HepG2 (cell line): Measurements from ENCODE around the gene DIS3L2. TPM values are rescaled to one million over a fixed set of nuclear protein-coding genes. Genes with fewer than 3 reads are reported as not detected.

Experiments
- ATAC-seq: fragments of 200-7000 bp; cut with Tn5 transposase; 3 replicates; pipeline ENCODE4 v1.9.1; 2020; ENCODE audit warnings: mild to moderate bottlenecking, moderate library complexity
- BruUV-seq: library from RNA; stranded (reverse); fragments of 400-500 nt; replicated peaks from 2 replicates; lab custom pipeline; 2021; lab: Mats Ljungman, UMichigan
- CTCF ChIA-PET: fragments of 300-600 bp; formaldehyde crosslinking; extraction: SDS; loops from one replicate; lab custom pipeline; 2021; ENCODE audit warnings: low total read pairs, inconsistent platforms, low intra/inter-chr PET ratio; lab: Yijun Ruan, JAX
- POLR2A ChIA-PET: fragments of 350-600 bp; sonication (Branson Sonifier 250); formaldehyde crosslinking; loops from one replicate; lab custom pipeline; 2020; ENCODE audit warnings: antibody characterized with exemption, inconsistent platforms; lab: Yijun Ruan, JAX
- DNase-seq: peaks from one replicate; pipeline ENCODE4 v3.0.0-alpha.2; 2015; ENCODE audit warnings: low spot score
- FAIRE-seq: peaks from 3 replicates; lab custom pipeline; 2011; peaks lifted over from hg19 to GRCh38; lab: Jason Lieb, UNC
- H2AFZ ChIP-seq: one replicate; pipeline ENCODE4 v1.6.1; 2011; ENCODE audit warnings: low read length, inconsistent platforms
- H3K27ac ChIP-seq: fragments of 300-600 bp; 3 replicates; pipeline ENCODE4 v1.8.0; 2011; ENCODE audit warnings: mixed run types, mild to moderate bottlenecking, mixed read lengths, low read length, inconsistent platforms; ENCODE audit not compliant: insufficient read depth; ENCODE audit errors: extremely low read length
- H3K27me3 ChIP-seq, 2 experiments: fragments of 200-600 bp in 1 of 2; 2 replicates in 1 of 2; 3 replicates in 1 of 2; pipeline versions ENCODE4 v1.6.0 to v1.8.0; 2011; ENCODE audit warnings: low read length in 2 of 2, mild to moderate bottlenecking in 2 of 2, moderate library complexity in 2 of 2, inconsistent platforms in 1 of 2; ENCODE audit not compliant: insufficient read depth in 2 of 2, control insufficient read depth in 1 of 2
- H3K36me3 ChIP-seq, 2 experiments: fragments of 200-600 bp in 1 of 2; replicated peaks in 1 of 2; 2 replicates in 1 of 2; 3 replicates in 1 of 2; pipeline versions ENCODE4 v1.5.1 to v1.8.0; 2011; ENCODE audit warnings: low read length in 2 of 2, inconsistent platforms in 1 of 2; ENCODE audit not compliant: insufficient read depth in 2 of 2, control insufficient read depth in 1 of 2
- H3K4me1 ChIP-seq: 2 replicates; pipeline ENCODE4 v1.5.1; 2012; ENCODE audit warnings: low read length, inconsistent platforms; ENCODE audit not compliant: insufficient read depth
- H3K4me2 ChIP-seq: 2 replicates; pipeline ENCODE4 v1.6.0; 2011; ENCODE audit warnings: low read depth, low read length, inconsistent platforms
- H3K4me3 ChIP-seq, 3 experiments: fragments of 200-600 bp in 1 of 3; sonication (generic), shearing (Covaris generic) in 1 of 3; replicated peaks in 1 of 3; 2 replicates each; pipeline ENCODE4 v1.5.1; 2011 to 2016; ENCODE audit warnings: low read length in 3 of 3, inconsistent platforms in 2 of 3, low read depth in 2 of 3, mild to moderate bottlenecking in 2 of 3, control low read depth in 1 of 3, mixed read lengths in 1 of 3; ENCODE audit not compliant: insufficient read depth in 1 of 3
- H3K79me2 ChIP-seq: one replicate; pipeline ENCODE4 v1.6.1; 2011; ENCODE audit warnings: low read length, inconsistent platforms; ENCODE audit not compliant: insufficient read depth
- H3K9ac ChIP-seq: 2 replicates; pipeline ENCODE4 v1.6.0; 2011; ENCODE audit warnings: mild to moderate bottlenecking, low read depth, low read length, inconsistent platforms; ENCODE audit not compliant: insufficient read depth
- H3K9me3 ChIP-seq: 2 replicates; pipeline ENCODE4 v1.5.1; 2012; ENCODE audit warnings: mild to moderate bottlenecking, low read length
- H4K20me1 ChIP-seq: 2 replicates; pipeline ENCODE4 v1.6.0; 2011; ENCODE audit warnings: inconsistent platforms, mild to moderate bottlenecking, low read length, moderate library complexity; ENCODE audit not compliant: insufficient read depth
- CHD4 ChIP-seq: fragments of 200-600 bp; sonication (generic); IDR thresholded peaks from 2 replicates; pipeline ENCODE4 v1.7.0; 2017; ENCODE audit warnings: mild to moderate bottlenecking, low read length, borderline replicate concordance
- CSRNP2 ChIP-seq: sonication (generic); formaldehyde crosslinking; conservative IDR thresholded peaks from 2 replicates; pipeline ENCODE4 v1.8.0; 2022; ENCODE audit warnings: low read depth, missing genetic modification reagents
- KAT8 ChIP-seq: IDR thresholded peaks from 2 replicates; pipeline ENCODE4 v1.6.1; 2016; ENCODE audit warnings: missing genetic modification reagents, missing compliant biosample characterization
- KDM4B ChIP-seq: sonication (generic); formaldehyde crosslinking; IDR thresholded peaks from 2 replicates; pipeline ENCODE4 v1.4.0; 2020; ENCODE audit warnings: missing genetic modification reagents
- KLF6 ChIP-seq: IDR thresholded peaks from 2 replicates; pipeline ENCODE4 v1.8.0; 2016; ENCODE audit warnings: missing biosample characterization, missing genetic modification reagents
- MAFF ChIP-seq: IDR thresholded peaks from 2 replicates; pipeline ENCODE4 v1.6.1; 2011; ENCODE audit warnings: low read depth, low read length, improper control_type of control experiment
- MBD4 ChIP-seq: IDR thresholded peaks from 2 replicates; pipeline ENCODE4 v1.6.1; 2012; ENCODE audit warnings: low read length, inconsistent platforms, borderline replicate concordance
- MIXL1 ChIP-seq: IDR thresholded peaks from 2 replicates; pipeline ENCODE4 v1.6.1; 2016
- MLXIP ChIP-seq: sonication (generic); formaldehyde crosslinking; IDR thresholded peaks from 2 replicates; pipeline ENCODE4 v1.9.0; 2021; ENCODE audit warnings: missing genetic modification reagents, borderline replicate concordance
- RARG ChIP-seq: sonication (generic); formaldehyde crosslinking; IDR thresholded peaks from 2 replicates; pipeline ENCODE4 v1.4.0; 2020; ENCODE audit warnings: low read depth, mild to moderate bottlenecking, missing genetic modification reagents
- SMC3 ChIP-seq: IDR thresholded peaks from 2 replicates; pipeline ENCODE4 v1.6.1; 2011; ENCODE audit warnings: low read length, improper control_type of control experiment
- SRF ChIP-seq: IDR thresholded peaks from 2 replicates; pipeline ENCODE4 v1.6.1; 2011; ENCODE audit warnings: mild to moderate bottlenecking, low read depth, low read length, moderate library complexity
- THYN1 ChIP-seq: sonication (generic); formaldehyde crosslinking; IDR thresholded peaks from 2 replicates; pipeline ENCODE4 v1.8.1; 2023; ENCODE audit warnings: low read depth, mild to moderate bottlenecking, moderate library complexity, missing genetic modification reagents, borderline replicate concordance
- ZNF574 ChIP-seq: sonication (generic); formaldehyde crosslinking; IDR thresholded peaks from 2 replicates; pipeline ENCODE4 v1.4.0; 2020; ENCODE audit warnings: missing genetic modification reagents
- ZUFSP ChIP-seq: sonication (generic); formaldehyde crosslinking; IDR thresholded peaks from 2 replicates; pipeline ENCODE4 v1.9.0; 2021; ENCODE audit warnings: missing genetic modification reagents, mild to moderate bottlenecking, borderline replicate concordance
- WGBS: methylation state at CpG from one replicate; pipeline ENCODE4 v1.1.6; 2017; ENCODE audit warnings: low lambda C conversion rate; 5-methylcytosine and 5-hydroxymethylcytosine counted together
- in situ Hi-C: cut with HindIII; loops from 2 replicates; pipeline ENCODE4 v1.10.0; 2017; ENCODE audit warnings: low pct_unique_long_range_greater_than_20kb; ENCODE audit not compliant: extremely low pct_ligation_motif_present
- intact Hi-C: fragments of 100-400 bp; cut with micrococcal nuclease; formaldehyde crosslinking; loops from one replicate; pipeline ENCODE4 v1.10.0; 2022; ENCODE audit not compliant: unreplicated experiment
- polyA plus RNA-seq, 8 experiments: library from polyadenylated mRNA; depleted of rRNA in 3 of 8; stranded (reverse) in 7 of 8; unstranded in 1 of 8; fragments of >200 nt; fragmentation: Illumina TruSeq in 4 of 8; extraction: Trizol in 4 of 8; gene quantifications; 2 replicates each; pipeline versions ENCODE4 v1.2.1 to v1.2.3, GENCODE V29; 2011 to 2016; ENCODE audit warnings: low read depth in 4 of 8, missing spikeins in 1 of 8, mixed read lengths in 1 of 8; ENCODE audit not compliant: insufficient read depth in 1 of 8
- total RNA-seq, 5 experiments: library from RNA; depleted of rRNA; stranded (reverse); fragments of >200 nt; fragmentation: Illumina TruSeq; extraction: Trizol; gene quantifications; 2 replicates each; pipeline ENCODE4 v1.2.3, GENCODE V29; 2016; ENCODE audit warnings: low read depth in 1 of 5

Gene DIS3L2
- total and polyA plus RNA-seq, 2 of the 13 experiments (the other 11 are each of a cell fraction or from before 2014, with no cell fraction given): 7.0 to 23.9 TPM

GRCh38 chr2:232280341-232280740 lies 318.8 kb downstream of the DIS3L2 start:
- H3K79me2 ChIP-seq: no peaks in the 10 kb centered on the region
- DNase-seq (no peak), ATAC-seq (no peak), FAIRE-seq (no peak)
- CTCF ChIA-PET: no interaction called here
- POLR2A ChIA-PET: no interaction called here
- peaks cover 4 to 13% of the 10 kb centered on the region in 2 experiments; a peak in 4 of 5 replicates for H3K36me3 ChIP-seq
- no peak overlapping the region for H2AFZ ChIP-seq
- no peak overlapping the region for H3K9ac ChIP-seq
- in situ Hi-C loops: no loop called here
- H3K4me2 ChIP-seq: no peak overlapping the region
- TF ChIP-seq MBD4 (no peak), MAFF (no peak), CHD4 (no peak), THYN1 (CRISPR knock-in tag) (no peak), ZNF574 (CRISPR knock-in tag) (no peak), KAT8 (CRISPR knock-in tag) (no peak), SRF (no peak), KDM4B (CRISPR knock-in tag) (no peak), MLXIP (no peak), ZUFSP (CRISPR knock-in tag) (no peak), MIXL1 (CRISPR knock-in tag) (no peak), KLF6 (CRISPR knock-in tag) (no peak), SMC3 (no peak), CSRNP2 (CRISPR knock-in tag) (no peak), RARG (CRISPR knock-in tag) (no peak)
- WGBS: 100% methylated on average over 1 of the region's 1 CpG
- intact Hi-C loops: no loop called here
- H3K4me3 ChIP-seq: no peak overlapping the region
- BruUV-seq: no TSS peak
- H4K20me1 ChIP-seq: no peaks in the 10 kb centered on the region
- H3K27me3 ChIP-seq: no peaks in the 10 kb centered on the region
- no peak overlapping the region for H3K27ac ChIP-seq
- no peaks in the 10 kb centered on the region for H3K9me3 ChIP-seq
- no peaks in the 10 kb centered on the region for H3K4me1 ChIP-seq
